ENCODE results near the gene PAPOLG. TPM values are rescaled to one million over a fixed set of nuclear protein-coding genes. Genes with fewer than 3 reads are reported as not detected.

Gene PAPOLG
- total and polyA plus RNA-seq, 2 donors (not counting 3 experiments of a cell fraction or from before 2014, with no cell fraction given), result 4.2 to 14.9 TPM

GRCh38 chr2:60806595-60806987 is 50.5 kb downstream of the PAPOLG start:
- POLR2A ChIA-PET, result no interaction called here

GRCh38 chr2:60806988-60807681 is 51.1 kb downstream of the PAPOLG start:
- Histone ChIP-seq H4K20me1 (replicated peaks; ENCODE audit: control insufficient read depth, extremely low read depth, insufficient read depth, low read length) (no peaks in the 10 kb centered on the region), H2AFZ (ENCODE audit: low read depth, low read length) (no peak overlapping the region), H3K4me1 (ENCODE audit: control insufficient read depth, extremely low read depth, insufficient read depth, low read length) (peaks cover 5% of the 10 kb centered on the region), H3K27me3 (ENCODE audit: control insufficient read depth in 2 of 2, insufficient read depth in 2 of 2, low read length in 2 of 2) (no peaks in the 10 kb centered on the region), H3K4me2 (ENCODE audit: insufficient read depth, low read length) (no peak overlapping the region), H3K79me2 (ENCODE audit: control insufficient read depth, insufficient read depth, low read length) (no peaks in the 10 kb centered on the region), H3K9me3 (replicated peaks; ENCODE audit: control insufficient read depth, insufficient read depth, low read length) (no peaks in the 10 kb centered on the region), H3K9me1 (replicated peaks; ENCODE audit: control insufficient read depth, extremely low read depth, insufficient read depth, low read length) (no peaks in the 10 kb centered on the region), H3K36me3 (ENCODE audit: control insufficient read depth in 2 of 2, extremely low read depth in 1 of 2, insufficient read depth in 2 of 2, low read length in 2 of 2) (no peaks in the 10 kb centered on the region), H3K9ac (replicated peaks; ENCODE audit: extremely low read depth, insufficient read depth, low read length) (no peak overlapping the region), H3K4me3 (replicated peaks in 1 of 3; ENCODE audit: insufficient read depth in 1 of 3, low read depth in 1 of 3, low read length in 3 of 3) (no peak overlapping the region), H3K27ac (ENCODE audit: insufficient read depth, low read depth, low read length) (no peak overlapping the region)
- no TSS peak for BruUV-seq (replicated peaks)
- CTCF ChIA-PET, result interaction anchor here (0.6 to 4.3 kb wide), 4 partner anchors 11 to 192 kb away, joined by 3 to 51 read pairs (median 4); no protein-coding TSS in a partner anchor
- no peak for DNase-seq (ENCODE audit: low read depth, low spot score)
- no peak for FAIRE-seq
- intact Hi-C loops (cut with micrococcal nuclease), result no loop called here
- dilution Hi-C loops (cut with MboI; ENCODE audit: extremely low pct_ligation_motif_present, low sequenced_read_pairs), result no loop called here
- TF ChIP-seq EZH2 (IDR thresholded peaks at IDR 0.05; ENCODE audit: borderline replicate concordance, low read depth, low read length, severe bottlenecking), result no peak
- no peak for TF ChIP-seq FOS (IDR thresholded peaks at IDR 0.05; ENCODE audit: borderline replicate concordance, insufficient read depth, low read length)
- no peak for TF ChIP-seq MYC (IDR thresholded peaks at IDR 0.05; ENCODE audit: low read depth, low read length)
- TF ChIP-seq MAX (IDR thresholded peaks at IDR 0.05; ENCODE audit: insufficient read depth, insufficient read length), result no peak
- no peak for TF ChIP-seq CTCF (IDR thresholded peaks at IDR 0.05; ENCODE audit: extremely low read depth in 1 of 2, insufficient read depth in 1 of 2, low read depth in 1 of 2, low read length in 2 of 2)
- TF ChIP-seq POLR2AphosphoS5 (IDR thresholded peaks at IDR 0.05; ENCODE audit: insufficient read depth, low read depth, low read length), result no peak
- TF ChIP-seq GATA2 (IDR thresholded peaks at IDR 0.05; ENCODE audit: insufficient read depth, insufficient read length, low read depth, low read length), result no peak
- TF ChIP-seq JUN (IDR thresholded peaks at IDR 0.05; ENCODE audit: borderline replicate concordance, insufficient read depth, insufficient read length, low read depth), result no peak
- TF ChIP-seq POLR2A (IDR thresholded peaks at IDR 0.05; ENCODE audit: low read depth, low read length), result no peak
- POLR2A ChIA-PET, result no interaction called here

More at GRCh38 chr2:60806595-60806987, 50.5 kb downstream of the PAPOLG start:
- no peak overlapping the region for H3K4me3 ChIP-seq (replicated peaks in 1 of 3; ENCODE audit: insufficient read depth in 1 of 3, low read depth in 1 of 3, low read length in 3 of 3)
- H4K20me1 ChIP-seq (replicated peaks; ENCODE audit: control insufficient read depth, extremely low read depth, insufficient read depth, low read length), result no peaks in the 10 kb centered on the region
- no peak overlapping the region for H3K9ac ChIP-seq (replicated peaks; ENCODE audit: extremely low read depth, insufficient read depth, low read length)
- DNase-seq (ENCODE audit: low read depth, low spot score), result no peak
- intact Hi-C loops (cut with micrococcal nuclease) (no loop called here), dilution Hi-C loops (cut with MboI; ENCODE audit: extremely low pct_ligation_motif_present, low sequenced_read_pairs) (no loop called here)
- H3K9me3 ChIP-seq (replicated peaks; ENCODE audit: control insufficient read depth, insufficient read depth, low read length), result no peaks in the 10 kb centered on the region
- H3K9me1 ChIP-seq (replicated peaks; ENCODE audit: control insufficient read depth, extremely low read depth, insufficient read depth, low read length), result no peaks in the 10 kb centered on the region
- CTCF ChIA-PET, result interaction anchor here (0.6 to 4.3 kb wide), 6 partner anchors 10 to 192 kb away, joined by 3 to 51 read pairs (median 6); no protein-coding TSS in a partner anchor
- H3K27me3 ChIP-seq (ENCODE audit: control insufficient read depth in 2 of 2, insufficient read depth in 2 of 2, low read length in 2 of 2), result no peaks in the 10 kb centered on the region
- TF ChIP-seq MYC (IDR thresholded peaks at IDR 0.05; ENCODE audit: low read depth, low read length), result no peak
- TF ChIP-seq POLR2AphosphoS5 (IDR thresholded peaks at IDR 0.05; ENCODE audit: insufficient read depth, low read depth, low read length), result no peak
- TF ChIP-seq GATA2 (IDR thresholded peaks at IDR 0.05; ENCODE audit: insufficient read depth, insufficient read length, low read depth, low read length), result peak; percentile 10
- H3K36me3 ChIP-seq (ENCODE audit: control insufficient read depth in 2 of 2, extremely low read depth in 1 of 2, insufficient read depth in 2 of 2, low read length in 2 of 2), result no peaks in the 10 kb centered on the region
- no peaks in the 10 kb centered on the region for H3K79me2 ChIP-seq (ENCODE audit: control insufficient read depth, insufficient read depth, low read length)
- BruUV-seq (replicated peaks), result no TSS peak
- peaks cover 5% of the 10 kb centered on the region for H3K4me1 ChIP-seq (ENCODE audit: control insufficient read depth, extremely low read depth, insufficient read depth, low read length)
- H3K4me2 ChIP-seq (ENCODE audit: insufficient read depth, low read length), result no peak overlapping the region
- no peak overlapping the region for H2AFZ ChIP-seq (ENCODE audit: low read depth, low read length)
- FAIRE-seq, result no peak
- no peak overlapping the region for H3K27ac ChIP-seq (ENCODE audit: insufficient read depth, low read depth, low read length)
